ENCODE data around the gene TPST2. TPM values are rescaled to one million over a fixed set of nuclear protein-coding genes. Genes with fewer than 3 reads are reported as not detected.

The TPST2 gene
- total RNA-seq, 1 experiment from 2014 or later: 50.1 TPM

DNA sequence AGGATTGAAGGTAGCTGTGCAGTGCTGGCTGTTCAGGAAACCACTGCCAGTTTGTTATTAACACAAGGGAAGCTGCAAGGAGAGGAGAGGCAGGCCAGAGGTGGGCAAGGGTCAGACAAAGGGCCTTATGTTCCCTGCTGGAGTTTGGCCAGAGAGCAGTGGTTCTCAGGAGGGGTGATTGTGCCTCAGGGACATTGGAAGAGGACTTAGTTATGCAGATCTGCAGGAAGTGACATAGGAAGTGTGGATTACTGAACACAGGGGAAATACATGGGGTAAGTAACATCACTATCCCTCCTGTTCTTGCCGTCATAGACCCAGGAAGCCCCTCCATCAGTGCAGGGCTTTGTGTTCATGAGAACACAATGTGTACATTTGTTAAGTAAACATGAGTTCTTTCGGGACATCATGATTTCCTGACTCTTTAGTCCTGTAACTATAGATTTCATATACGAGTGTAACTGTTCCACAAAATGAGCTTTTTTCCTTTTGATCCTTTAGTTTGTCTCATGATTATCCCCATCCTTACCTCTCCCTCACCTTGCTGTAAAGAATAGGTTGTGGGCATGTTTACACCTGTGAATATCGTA, 100.4 kb downstream of the TPST2 start:
- Histone ChIP-seq H3K79me2 (ENCODE audit: insufficient read depth, low read length) (no peaks in the 10 kb centered on the region), H3K4me2 (ENCODE audit: insufficient read depth, insufficient read length, low read length) (no peak overlapping the region), H3T11ph (ENCODE audit: low read length) (no peak overlapping the region), H2BK120ac (ENCODE audit: low read depth, low read length, poor library complexity, severe bottlenecking) (no peak overlapping the region), H3K23ac (ENCODE audit: insufficient read length, low read depth, low read length) (no peak overlapping the region), H4K8ac (replicated peaks; ENCODE audit: insufficient read length, low read depth, low read length) (no peak overlapping the region), H3K4me1 (ENCODE audit: insufficient read depth, low read length) (no peaks in the 10 kb centered on the region), H3K4ac (ENCODE audit: low read depth, low read length) (no peak overlapping the region), H2AFZ (ENCODE audit: low read length) (no peak overlapping the region), H3K27me3 (ENCODE audit: insufficient read depth, low read length) (no peaks in the 10 kb centered on the region), H2BK15ac (ENCODE audit: low read depth, low read length) (no peak overlapping the region), H3K23me2 (ENCODE audit: insufficient read length, low read depth, low read length, poor library complexity, severe bottlenecking) (no peaks in the 10 kb centered on the region), H3K9me3 (ENCODE audit: control insufficient read depth, low read depth, low read length) (no peaks in the 10 kb centered on the region), H3K79me1 (ENCODE audit: insufficient read depth, low read depth, low read length, poor library complexity, severe bottlenecking) (peaks cover 4% of the 10 kb centered on the region), H3K27ac (ENCODE audit: insufficient read length, low read depth, low read length) (no peak overlapping the region), H2BK20ac (ENCODE audit: low read depth, low read length, poor library complexity, severe bottlenecking) (no peak overlapping the region), H3K14ac (ENCODE audit: insufficient read depth, low read length) (no peak overlapping the region), H2AK5ac (ENCODE audit: insufficient read length, low read length) (no peak overlapping the region), H4K5ac (ENCODE audit: insufficient read length, low read depth, low read length) (no peak overlapping the region), H4K20me1 (ENCODE audit: control insufficient read depth, insufficient read depth, insufficient read length) (no peaks in the 10 kb centered on the region), H4K91ac (ENCODE audit: insufficient read length, low read depth, low read length) (no peak overlapping the region), H2BK12ac (ENCODE audit: insufficient read length, low read depth, low read length) (no peak overlapping the region), H3K56ac (ENCODE audit: insufficient read length, low read depth, low read length) (no peak overlapping the region), H3K18ac (ENCODE audit: insufficient read length, low read depth, low read length) (no peak overlapping the region), H3K9ac (ENCODE audit: extremely low read depth, insufficient read length, low read length) (no peak overlapping the region), H2BK5ac (ENCODE audit: insufficient read length, low read length) (no peak overlapping the region)
- no CpG with 5 or more reads among the region's 4 CpGs for WGBS (ENCODE audit: extremely low coverage, insufficient read length, low lambda C conversion rate)
- DNase-seq: no peak
- Mint-ChIP-seq H3K27me3 (ENCODE audit: low read depth) (no peaks in the 10 kb centered on the region), H3K9me3 (no peaks in the 10 kb centered on the region), H3K27ac (peak overlapping the region; percentile 1 to 30 (median 7); a peak in 3 of 7 replicates), H3K36me3 (ENCODE audit: insufficient read depth in 1 of 3, low read depth in 3 of 3) (peaks cover 30 to 69% (median 59%) of the 10 kb centered on the region in 3 experiments; a peak in 6 of 7 replicates), H3K4me1 (peaks cover 6 to 7% of the 10 kb centered on the region in 2 experiments), H3K4me3 (no peak overlapping the region)
- TF ChIP-seq, protein P1, sequence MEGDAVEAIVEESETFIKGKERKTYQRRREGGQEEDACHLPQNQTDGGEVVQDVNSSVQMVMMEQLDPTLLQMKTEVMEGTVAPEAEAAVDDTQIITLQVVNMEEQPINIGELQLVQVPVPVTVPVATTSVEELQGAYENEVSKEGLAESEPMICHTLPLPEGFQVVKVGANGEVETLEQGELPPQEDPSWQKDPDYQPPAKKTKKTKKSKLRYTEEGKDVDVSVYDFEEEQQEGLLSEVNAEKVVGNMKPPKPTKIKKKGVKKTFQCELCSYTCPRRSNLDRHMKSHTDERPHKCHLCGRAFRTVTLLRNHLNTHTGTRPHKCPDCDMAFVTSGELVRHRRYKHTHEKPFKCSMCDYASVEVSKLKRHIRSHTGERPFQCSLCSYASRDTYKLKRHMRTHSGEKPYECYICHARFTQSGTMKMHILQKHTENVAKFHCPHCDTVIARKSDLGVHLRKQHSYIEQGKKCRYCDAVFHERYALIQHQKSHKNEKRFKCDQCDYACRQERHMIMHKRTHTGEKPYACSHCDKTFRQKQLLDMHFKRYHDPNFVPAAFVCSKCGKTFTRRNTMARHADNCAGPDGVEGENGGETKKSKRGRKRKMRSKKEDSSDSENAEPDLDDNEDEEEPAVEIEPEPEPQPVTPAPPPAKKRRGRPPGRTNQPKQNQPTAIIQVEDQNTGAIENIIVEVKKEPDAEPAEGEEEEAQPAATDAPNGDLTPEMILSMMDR (conservative IDR thresholded peaks at IDR 0.05): no peak

Measured in H9 (cell line).